Suprapubic skin (tissue), 4 donors: ENCODE measurements around the gene TARM1. TPM values are rescaled to one million over a fixed set of nuclear protein-coding genes. Genes with fewer than 3 reads are reported as not detected.
A peak's percentile ranks its signal among the peaks of the same experiment; 100 is the strongest.

Experiments
- DNase-seq, 2 donors: peaks; one replicate each; pipeline ENCODE4 v3.0.0-alpha.2; 2019; ENCODE audit warnings: low spot score in 2 of 2
- H3K27ac ChIP-seq: fragments of 200-600 bp; sonication (generic); one replicate; pipeline ENCODE4 v1.5.1; 2019
- H3K27me3 ChIP-seq: fragments of 200-600 bp; sonication (generic); one replicate; pipeline ENCODE4 v1.5.1; 2019
- H3K36me3 ChIP-seq: fragments of 200-600 bp; sonication (generic); one replicate; pipeline ENCODE4 v1.5.1; 2019
- H3K4me1 ChIP-seq: fragments of 200-600 bp; sonication (generic); one replicate; pipeline ENCODE4 v1.5.1; 2019
- H3K4me3 ChIP-seq: fragments of 200-600 bp; sonication (generic); one replicate; pipeline ENCODE4 v1.5.1; 2019; ENCODE audit warnings: mild to moderate bottlenecking
- H3K9me3 ChIP-seq: fragments of 200-600 bp; sonication (generic); one replicate; pipeline ENCODE4 v1.5.1; 2019
- EP300 ChIP-seq: sonication (generic); formaldehyde crosslinking; IDR thresholded peaks from one replicate; pipeline ENCODE4 v1.6.1; 2017; ENCODE audit warnings: antibody characterized with exemption
- POLR2A ChIP-seq, 2 donors: fragments of 450-650 bp; IDR thresholded peaks; one replicate each; pipeline ENCODE4 v1.6.1; 2017; ENCODE audit warnings: antibody characterized with exemption in 2 of 2, mild to moderate bottlenecking in 2 of 2, moderate library complexity in 2 of 2
- POLR2AphosphoS5 ChIP-seq, 3 donors: sonication (generic); formaldehyde crosslinking; IDR thresholded peaks; one replicate each; pipeline ENCODE4 v1.6.1; 2017; ENCODE audit warnings: antibody characterized with exemption in 3 of 3
- WGBS: methylation state at CpG from one replicate; pipeline ENCODE4 v1.1.5; 2018; 5-methylcytosine and 5-hydroxymethylcytosine counted together
- total RNA-seq, 4 donors: library from RNA; depleted of rRNA; stranded (reverse); fragments of >200 nt; gene quantifications; one replicate each; pipeline ENCODE4 v1.1.0, GENCODE V29; 2016
- TF ChIP-seq, protein P1 (sequence below), 2 donors: fragments of 200-600 bp in 1 of 2; fragments of 450-650 bp in 1 of 2; sonication (generic) in 1 of 2; IDR thresholded peaks; one replicate each; pipeline ENCODE4 v1.5.1; 2016 to 2019; ENCODE audit warnings: antibody characterized with exemption in 2 of 2, mild to moderate bottlenecking in 1 of 2, moderate library complexity in 1 of 2

The TARM1 gene
- total RNA-seq, 4 donors from 2014 or later, result not detected

DNA sequence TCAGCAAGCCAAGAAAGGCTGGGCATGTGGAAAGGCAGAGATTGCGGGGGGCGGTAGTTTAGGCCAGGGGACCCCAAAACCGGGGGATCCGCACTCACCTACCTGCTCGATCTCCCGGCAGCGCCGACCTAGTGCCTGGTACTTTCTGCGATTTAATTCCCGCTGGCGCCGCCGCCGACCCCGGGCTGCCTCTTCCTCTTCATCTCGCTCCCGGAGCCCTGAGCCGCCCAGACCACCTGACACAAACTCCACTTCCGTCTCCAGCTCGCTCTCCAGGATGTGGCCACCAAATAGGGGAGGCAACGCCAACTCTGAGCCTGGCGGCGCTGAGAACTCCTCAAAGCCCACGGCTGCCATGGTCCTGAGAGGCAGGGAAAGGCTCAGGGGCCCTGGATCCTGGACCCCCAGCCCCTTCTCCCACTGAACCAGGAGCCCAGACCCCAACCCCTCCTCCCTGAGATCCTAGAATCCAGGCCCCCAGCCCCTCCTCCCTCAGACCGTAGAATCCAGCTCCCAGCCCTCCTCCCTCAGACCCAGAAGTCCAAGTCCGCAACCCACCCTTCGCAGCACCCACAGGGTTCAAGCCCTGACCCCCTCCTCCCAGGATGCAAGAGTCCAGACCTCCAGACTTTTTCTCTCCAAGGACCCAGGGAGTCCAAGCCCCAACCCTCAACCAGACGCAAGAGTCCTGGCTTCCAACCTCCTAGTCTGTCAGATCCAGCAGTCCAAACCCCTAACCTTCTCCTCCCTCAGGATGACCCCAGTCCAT, 33.4 kb upstream of the TARM1 start:
- 32% methylated on average over 23 of the region's 28 CpGs for WGBS
- no peak for TF ChIP-seq POLR2AphosphoS5 (IDR thresholded peaks at IDR 0.05)
- TF ChIP-seq, protein P1, sequence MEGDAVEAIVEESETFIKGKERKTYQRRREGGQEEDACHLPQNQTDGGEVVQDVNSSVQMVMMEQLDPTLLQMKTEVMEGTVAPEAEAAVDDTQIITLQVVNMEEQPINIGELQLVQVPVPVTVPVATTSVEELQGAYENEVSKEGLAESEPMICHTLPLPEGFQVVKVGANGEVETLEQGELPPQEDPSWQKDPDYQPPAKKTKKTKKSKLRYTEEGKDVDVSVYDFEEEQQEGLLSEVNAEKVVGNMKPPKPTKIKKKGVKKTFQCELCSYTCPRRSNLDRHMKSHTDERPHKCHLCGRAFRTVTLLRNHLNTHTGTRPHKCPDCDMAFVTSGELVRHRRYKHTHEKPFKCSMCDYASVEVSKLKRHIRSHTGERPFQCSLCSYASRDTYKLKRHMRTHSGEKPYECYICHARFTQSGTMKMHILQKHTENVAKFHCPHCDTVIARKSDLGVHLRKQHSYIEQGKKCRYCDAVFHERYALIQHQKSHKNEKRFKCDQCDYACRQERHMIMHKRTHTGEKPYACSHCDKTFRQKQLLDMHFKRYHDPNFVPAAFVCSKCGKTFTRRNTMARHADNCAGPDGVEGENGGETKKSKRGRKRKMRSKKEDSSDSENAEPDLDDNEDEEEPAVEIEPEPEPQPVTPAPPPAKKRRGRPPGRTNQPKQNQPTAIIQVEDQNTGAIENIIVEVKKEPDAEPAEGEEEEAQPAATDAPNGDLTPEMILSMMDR (IDR thresholded peaks at IDR 0.05), result no peak
- no peak for TF ChIP-seq EP300
- no peak for TF ChIP-seq POLR2A (IDR thresholded peaks at IDR 0.05)
- peak in 1 of 2 donors; percentile 60 for DNase-seq
- H3K27ac ChIP-seq, result no peak overlapping the region
- H3K27me3 ChIP-seq, result no peaks in the 10 kb centered on the region
- no peaks in the 10 kb centered on the region for H3K9me3 ChIP-seq
- peaks cover 25% of the 10 kb centered on the region for H3K4me1 ChIP-seq
- H3K4me3 ChIP-seq, result peak overlapping the region; percentile 75
- peaks cover 36% of the 10 kb centered on the region for H3K36me3 ChIP-seq

DNA sequence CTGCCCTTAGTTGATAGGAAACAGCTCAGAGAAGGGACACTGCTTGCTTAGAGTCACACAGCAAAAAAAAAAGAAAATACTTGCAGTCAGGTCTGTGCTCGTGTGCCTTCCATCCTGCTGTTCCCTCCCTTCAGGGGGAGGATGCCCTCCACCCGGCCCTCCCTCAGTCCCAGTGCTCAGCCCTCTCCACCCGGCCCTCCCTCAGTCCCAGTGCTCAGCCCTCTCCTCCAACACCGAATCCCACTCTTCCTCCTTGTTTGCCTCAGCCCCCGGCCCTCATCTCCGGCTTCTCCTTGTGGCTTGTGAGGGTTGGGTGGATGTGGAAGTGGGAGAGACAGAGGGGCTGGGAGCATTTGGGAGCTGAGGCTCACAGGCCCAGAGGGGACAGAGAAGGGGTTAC, 28.5 kb upstream of the TARM1 start:
- Histone ChIP-seq H3K9me3 (no peaks in the 10 kb centered on the region), H3K36me3 (peaks cover 63% of the 10 kb centered on the region), H3K4me3 (no peak overlapping the region), H3K27me3 (no peaks in the 10 kb centered on the region), H3K4me1 (peaks cover 8% of the 10 kb centered on the region), H3K27ac (no peak overlapping the region)
- 73% methylated on average over 6 of the region's 6 CpGs for WGBS
- TF ChIP-seq, protein P1 (IDR thresholded peaks at IDR 0.05), result no peak
- no peak for TF ChIP-seq EP300
- TF ChIP-seq POLR2A (IDR thresholded peaks at IDR 0.05), result no peak
- no peak for TF ChIP-seq POLR2AphosphoS5 (IDR thresholded peaks at IDR 0.05)
- no peak for DNase-seq

DNA sequence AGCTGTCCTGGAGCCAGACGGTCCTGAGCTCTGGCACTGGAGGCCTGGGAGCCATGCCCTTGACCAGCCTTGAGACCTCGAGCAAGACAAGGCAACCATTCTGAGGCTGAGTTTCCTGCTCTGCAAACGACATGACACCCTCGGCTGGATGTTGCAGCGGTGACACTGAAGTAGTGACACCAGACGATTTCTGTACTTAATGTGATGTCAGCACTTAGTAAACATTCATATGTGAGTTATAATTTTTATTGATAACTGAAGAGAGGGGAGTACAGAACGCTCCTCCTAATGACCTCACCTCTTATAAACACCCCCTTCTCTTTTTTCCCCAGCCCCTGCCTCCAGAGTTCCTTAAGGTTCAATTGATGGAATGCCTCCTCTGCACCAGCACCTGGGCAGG, 27.3 kb upstream of the TARM1 start:
- TF ChIP-seq POLR2A (IDR thresholded peaks at IDR 0.05) (no peak), EP300 (no peak), POLR2AphosphoS5 (IDR thresholded peaks at IDR 0.05) (no peak)
- TF ChIP-seq, protein P1 (IDR thresholded peaks at IDR 0.05), result no peak
- H3K27ac ChIP-seq, result no peak overlapping the region
- H3K27me3 ChIP-seq, result no peaks in the 10 kb centered on the region
- 70% methylated on average over 7 of the region's 7 CpGs for WGBS
- no peaks in the 10 kb centered on the region for H3K9me3 ChIP-seq
- peaks cover 4% of the 10 kb centered on the region for H3K4me1 ChIP-seq
- no peak overlapping the region for H3K4me3 ChIP-seq
- no peak for DNase-seq
- peaks cover 63% of the 10 kb centered on the region for H3K36me3 ChIP-seq

DNA sequence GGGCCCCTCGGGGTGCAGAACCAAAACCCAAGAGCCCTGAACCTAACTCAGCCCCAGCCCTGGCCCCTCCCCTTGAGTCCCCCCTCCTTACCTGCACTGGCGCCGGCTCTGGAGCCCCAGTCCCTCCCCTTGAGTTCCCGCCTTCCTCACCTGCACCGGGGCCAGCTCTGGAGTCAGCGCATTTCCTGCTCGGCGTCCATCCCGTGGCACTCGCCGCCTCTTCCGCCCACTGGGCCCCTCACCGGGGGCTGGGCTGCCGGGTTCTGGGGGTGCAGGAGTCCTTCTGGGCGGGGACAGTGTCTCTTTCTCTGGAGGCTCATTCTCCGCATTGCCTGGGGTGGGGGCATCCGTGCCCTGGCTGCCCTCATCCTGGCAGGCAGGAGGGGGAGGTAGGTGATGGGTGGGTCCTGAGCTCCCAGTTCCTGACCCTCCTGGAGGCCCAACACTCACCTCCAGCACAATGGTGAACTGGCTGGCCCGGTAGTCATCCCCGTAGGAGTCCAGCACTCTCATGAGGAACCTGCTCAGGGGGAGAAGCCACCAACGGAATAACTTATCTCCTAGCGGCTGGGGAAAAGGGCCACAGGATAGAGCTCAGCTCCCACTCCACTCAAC, 26.8 kb upstream of the TARM1 start:
- Histone ChIP-seq H3K27me3 (no peaks in the 10 kb centered on the region), H3K27ac (no peak overlapping the region), H3K4me1 (peaks cover 9% of the 10 kb centered on the region), H3K9me3 (no peaks in the 10 kb centered on the region), H3K36me3 (peaks cover 63% of the 10 kb centered on the region), H3K4me3 (no peak overlapping the region)
- WGBS, result 75% methylated on average over 17 of the region's 21 CpGs
- DNase-seq, result no peak
- TF ChIP-seq EP300, result no peak
- TF ChIP-seq, protein P1 (IDR thresholded peaks at IDR 0.05), result no peak
- TF ChIP-seq POLR2A (IDR thresholded peaks at IDR 0.05), result no peak

DNA sequence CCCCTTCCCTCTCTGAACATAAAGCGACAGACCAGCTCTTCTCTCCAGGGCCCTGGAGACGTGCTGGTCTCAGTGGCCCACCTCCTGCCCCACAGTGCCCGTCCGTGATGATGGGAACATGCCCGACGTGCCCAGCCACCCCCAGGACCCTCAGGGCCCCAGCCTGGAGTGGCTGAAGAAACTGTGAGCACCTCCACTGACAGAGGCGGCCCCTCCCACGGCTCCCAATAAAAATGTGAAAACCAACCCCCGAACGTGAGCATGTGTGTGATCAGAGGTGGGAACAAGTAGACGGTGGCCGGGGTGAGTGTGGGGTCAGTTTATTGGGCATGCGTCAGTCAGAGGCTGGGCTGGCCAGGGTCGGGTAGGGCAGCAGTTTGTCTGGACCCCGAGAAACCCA, 25.6 kb upstream of the TARM1 start:
- H3K27me3 ChIP-seq, result no peaks in the 10 kb centered on the region
- DNase-seq, result peak in 1 of 2 donors; percentile 72
- 87% methylated on average over 15 of the region's 15 CpGs for WGBS
- no peaks in the 10 kb centered on the region for H3K9me3 ChIP-seq
- no peak for TF ChIP-seq EP300
- TF ChIP-seq, protein P1 (IDR thresholded peaks at IDR 0.05), result no peak
- no peak for TF ChIP-seq POLR2AphosphoS5 (IDR thresholded peaks at IDR 0.05)
- TF ChIP-seq POLR2A (IDR thresholded peaks at IDR 0.05), result no peak
- H3K4me3 ChIP-seq, result no peak overlapping the region
- peaks cover 59% of the 10 kb centered on the region for H3K36me3 ChIP-seq
- peaks cover 14% of the 10 kb centered on the region for H3K4me1 ChIP-seq
- H3K27ac ChIP-seq, result no peak overlapping the region
